WTC11 (cell line): Measurements from ENCODE around the gene ZNF747. TPM values are rescaled to one million over a fixed set of nuclear protein-coding genes. Genes with fewer than 3 reads are reported as not detected.

Source experiments
- ATAC-seq: fragments of 200-7000 bp; cut with Tn5 transposase; 2 replicates; pipeline ENCODE4 v1.10.0; 2021; ENCODE audit warnings: mild to moderate bottlenecking, moderate library complexity
- CTCF ChIA-PET: fragments of 300-600 bp; sonication (Branson Sonifier 250); formaldehyde crosslinking; loops from one replicate; lab custom pipeline; 2021; ENCODE audit warnings: antibody characterized with exemption; lab: Charles Lee
- POLR2A ChIA-PET: fragments of 350-600 bp; sonication (Branson Sonifier 250); formaldehyde crosslinking; loops from one replicate; lab custom pipeline; 2021; ENCODE audit warnings: antibody characterized with exemption; lab: Charles Lee
- DNase-seq: peaks from one replicate; pipeline ENCODE4 v3.0.0; 2021; ENCODE audit warnings: low spot score
- H3K27ac Mint-ChIP-seq: 2 replicates; pipeline ENCODE4 v1.8.0; 2021; ENCODE audit warnings: mixed read lengths
- H3K27me3 Mint-ChIP-seq: 2 replicates; pipeline ENCODE4 v1.8.0; 2021; ENCODE audit warnings: low read depth, mild to moderate bottlenecking, moderate library complexity, mixed read lengths
- H3K36me3 Mint-ChIP-seq: 2 replicates; pipeline ENCODE4 v1.8.0; 2021; ENCODE audit warnings: mixed read lengths
- H3K4me1 Mint-ChIP-seq: 2 replicates; pipeline ENCODE4 v1.8.0; 2022; ENCODE audit warnings: mixed read lengths
- H3K4me3 Mint-ChIP-seq: 2 replicates; pipeline ENCODE4 v1.8.0; 2021; ENCODE audit warnings: mild to moderate bottlenecking, moderate library complexity, mixed read lengths
- H3K9me3 Mint-ChIP-seq: 2 replicates; pipeline ENCODE4 v1.8.0; 2021; ENCODE audit warnings: mixed read lengths
- CREB1 ChIP-seq: sonication (generic); formaldehyde crosslinking; IDR thresholded peaks from 2 replicates; pipeline ENCODE4 v1.8.0; 2023; ENCODE audit warnings: mild to moderate bottlenecking, missing genetic modification reagents
- CREM ChIP-seq: sonication (generic); formaldehyde crosslinking; IDR thresholded peaks from 2 replicates; pipeline ENCODE4 v1.8.1; 2022; ENCODE audit warnings: mild to moderate bottlenecking, missing genetic modification reagents, moderate library complexity
- FOXP1 ChIP-seq: sonication (generic); formaldehyde crosslinking; IDR thresholded peaks from 2 replicates; pipeline ENCODE4 v1.8.0; 2022; ENCODE audit warnings: missing genetic modification reagents, mild to moderate bottlenecking, moderate library complexity, borderline replicate concordance
- GTF2I ChIP-seq: fragments of 250-450 bp; sonication (Bioruptor Pico); conservative IDR thresholded peaks from 2 replicates; pipeline ENCODE4 v1.4.0; 2021; ENCODE audit warnings: mild to moderate bottlenecking
- RORB ChIP-seq: fragments of 250-450 bp; sonication (Bioruptor Pico); IDR thresholded peaks from 2 replicates; pipeline ENCODE4 v1.9.0; 2021; ENCODE audit warnings: mild to moderate bottlenecking
- ZNF232 ChIP-seq: sonication (generic); formaldehyde crosslinking; IDR thresholded peaks from 2 replicates; pipeline ENCODE4 v1.8.0; 2022; ENCODE audit warnings: mild to moderate bottlenecking, missing genetic modification reagents
- ZNF263 ChIP-seq: sonication (generic); formaldehyde crosslinking; IDR thresholded peaks from 2 replicates; pipeline ENCODE4 v1.8.1; 2022; ENCODE audit warnings: low read depth, mild to moderate bottlenecking, moderate library complexity, missing genetic modification reagents
- ZNF396 ChIP-seq: fragments of 250-450 bp; sonication (Bioruptor Pico); IDR thresholded peaks from 2 replicates; pipeline ENCODE4 v1.8.0; 2021; ENCODE audit warnings: mild to moderate bottlenecking, moderate library complexity, borderline replicate concordance
- ZNF423 ChIP-seq: fragments of 250-450 bp; sonication (Bioruptor Pico); IDR thresholded peaks from 2 replicates; pipeline ENCODE4 v2.1.2; 2022; ENCODE audit warnings: mild to moderate bottlenecking, moderate library complexity
- total RNA-seq: library from RNA; stranded (reverse); gene quantifications from 3 replicates; pipeline ENCODE4 v1.2.3, GENCODE V29; 2021
- TF ChIP-seq, protein P1 (sequence below): sonication (generic); formaldehyde crosslinking; IDR thresholded peaks from 2 replicates; pipeline ENCODE4 v1.8.1; 2023; ENCODE audit warnings: mild to moderate bottlenecking, moderate library complexity, missing genetic modification reagents
- TF ChIP-seq, protein P2 (sequence below): sonication (generic); formaldehyde crosslinking; IDR thresholded peaks from 2 replicates; pipeline ENCODE4 v1.8.0; 2022; ENCODE audit warnings: missing genetic modification reagents
- TF ChIP-seq, protein P3 (sequence below): fragments of 250-450 bp; sonication (Bioruptor Pico); conservative IDR thresholded peaks from 2 replicates; pipeline ENCODE4 v1.9.0; 2021; ENCODE audit warnings: mild to moderate bottlenecking
- TF ChIP-seq, protein P4 (sequence below): sonication (generic); formaldehyde crosslinking; IDR thresholded peaks from 2 replicates; pipeline ENCODE4 v1.8.0; 2023; ENCODE audit warnings: missing genetic modification reagents
- TF ChIP-seq, protein P5 (sequence below): sonication (generic); formaldehyde crosslinking; IDR thresholded peaks from 2 replicates; pipeline ENCODE4 v1.8.1; 2022; ENCODE audit warnings: missing genetic modification reagents, borderline replicate concordance
- TF ChIP-seq, protein P6 (sequence below): sonication (generic); formaldehyde crosslinking; IDR thresholded peaks from 2 replicates; pipeline ENCODE4 v1.8.1; 2023; ENCODE audit warnings: mild to moderate bottlenecking, missing genetic modification reagents

The ZNF747 gene
- total RNA-seq, 1 experiment from 2014 or later: 11.3 TPM

DNA sequence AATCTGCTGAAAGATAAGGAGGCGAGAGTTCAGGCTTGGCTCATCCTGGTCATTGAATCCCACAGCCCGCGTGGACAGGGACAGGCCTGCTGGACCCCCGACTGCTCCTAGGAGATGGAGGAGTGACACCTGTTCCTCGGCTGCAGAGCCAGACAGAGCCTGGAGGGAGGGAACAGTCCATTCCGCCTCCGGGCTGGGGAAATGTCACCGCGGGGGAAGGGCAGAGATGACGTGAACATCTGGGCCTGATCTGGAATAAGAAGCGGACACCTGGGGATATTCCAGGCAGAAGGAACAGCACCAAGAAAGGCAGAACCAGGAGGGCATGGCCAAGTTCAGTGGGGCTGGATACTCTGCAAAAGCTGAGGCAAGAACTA lies 1.5 kb downstream of the ZNF747 start:
- ATAC-seq (no peak), DNase-seq (no peak)
- TF ChIP-seq, protein P1, sequence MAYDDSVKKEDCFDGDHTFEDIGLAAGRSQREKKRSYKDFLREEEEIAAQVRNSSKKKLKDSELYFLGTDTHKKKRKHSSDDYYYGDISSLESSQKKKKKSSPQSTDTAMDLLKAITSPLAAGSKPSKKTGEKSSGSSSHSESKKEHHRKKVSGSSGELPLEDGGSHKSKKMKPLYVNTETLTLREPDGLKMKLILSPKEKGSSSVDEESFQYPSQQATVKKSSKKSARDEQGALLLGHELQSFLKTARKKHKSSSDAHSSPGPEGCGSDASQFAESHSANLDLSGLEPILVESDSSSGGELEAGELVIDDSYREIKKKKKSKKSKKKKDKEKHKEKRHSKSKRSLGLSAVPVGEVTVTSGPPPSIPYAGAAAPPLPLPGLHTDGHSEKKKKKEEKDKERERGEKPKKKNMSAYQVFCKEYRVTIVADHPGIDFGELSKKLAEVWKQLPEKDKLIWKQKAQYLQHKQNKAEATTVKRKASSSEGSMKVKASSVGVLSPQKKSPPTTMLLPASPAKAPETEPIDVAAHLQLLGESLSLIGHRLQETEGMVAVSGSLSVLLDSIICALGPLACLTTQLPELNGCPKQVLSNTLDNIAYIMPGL (CRISPR knock-in tag): no peak
- TF ChIP-seq, protein P2, sequence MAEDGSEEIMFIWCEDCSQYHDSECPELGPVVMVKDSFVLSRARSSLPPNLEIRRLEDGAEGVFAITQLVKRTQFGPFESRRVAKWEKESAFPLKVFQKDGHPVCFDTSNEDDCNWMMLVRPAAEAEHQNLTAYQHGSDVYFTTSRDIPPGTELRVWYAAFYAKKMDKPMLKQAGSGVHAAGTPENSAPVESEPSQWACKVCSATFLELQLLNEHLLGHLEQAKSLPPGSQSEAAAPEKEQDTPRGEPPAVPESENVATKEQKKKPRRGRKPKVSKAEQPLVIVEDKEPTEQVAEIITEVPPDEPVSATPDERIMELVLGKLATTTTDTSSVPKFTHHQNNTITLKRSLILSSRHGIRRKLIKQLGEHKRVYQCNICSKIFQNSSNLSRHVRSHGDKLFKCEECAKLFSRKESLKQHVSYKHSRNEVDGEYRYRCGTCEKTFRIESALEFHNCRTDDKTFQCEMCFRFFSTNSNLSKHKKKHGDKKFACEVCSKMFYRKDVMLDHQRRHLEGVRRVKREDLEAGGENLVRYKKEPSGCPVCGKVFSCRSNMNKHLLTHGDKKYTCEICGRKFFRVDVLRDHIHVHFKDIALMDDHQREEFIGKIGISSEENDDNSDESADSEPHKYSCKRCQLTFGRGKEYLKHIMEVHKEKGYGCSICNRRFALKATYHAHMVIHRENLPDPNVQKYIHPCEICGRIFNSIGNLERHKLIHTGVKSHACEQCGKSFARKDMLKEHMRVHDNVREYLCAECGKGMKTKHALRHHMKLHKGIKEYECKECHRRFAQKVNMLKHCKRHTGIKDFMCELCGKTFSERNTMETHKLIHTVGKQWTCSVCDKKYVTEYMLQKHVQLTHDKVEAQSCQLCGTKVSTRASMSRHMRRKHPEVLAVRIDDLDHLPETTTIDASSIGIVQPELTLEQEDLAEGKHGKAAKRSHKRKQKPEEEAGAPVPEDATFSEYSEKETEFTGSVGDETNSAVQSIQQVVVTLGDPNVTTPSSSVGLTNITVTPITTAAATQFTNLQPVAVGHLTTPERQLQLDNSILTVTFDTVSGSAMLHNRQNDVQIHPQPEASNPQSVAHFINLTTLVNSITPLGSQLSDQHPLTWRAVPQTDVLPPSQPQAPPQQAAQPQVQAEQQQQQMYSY (CRISPR knock-in tag): peak; percentile 20; the same call in 1 of the 2 replicates
- peaks cover 30% of the 10 kb centered on the region for H3K4me1 Mint-ChIP-seq
- ChIA-PET CTCF (interaction anchor here (1.5 to 4.7 kb wide), 2 partner anchors 53 to 82 kb away, joined by 3 to 30 read pairs; partner anchors contain the start of gene ZNF785), POLR2A (interaction anchor here (1.0 to 3.1 kb wide), 2 partner anchors 14 to 25 kb away, joined by 3 to 42 read pairs; partner anchors contain the start of gene ZNF764)
- no peaks in the 10 kb centered on the region for H3K27me3 Mint-ChIP-seq
- H3K27ac Mint-ChIP-seq: peak overlapping the region; percentile 84
- H3K9me3 Mint-ChIP-seq: no peaks in the 10 kb centered on the region
- H3K36me3 Mint-ChIP-seq: peaks cover 16% of the 10 kb centered on the region
- peak overlapping the region; percentile 68 for H3K4me3 Mint-ChIP-seq

DNA sequence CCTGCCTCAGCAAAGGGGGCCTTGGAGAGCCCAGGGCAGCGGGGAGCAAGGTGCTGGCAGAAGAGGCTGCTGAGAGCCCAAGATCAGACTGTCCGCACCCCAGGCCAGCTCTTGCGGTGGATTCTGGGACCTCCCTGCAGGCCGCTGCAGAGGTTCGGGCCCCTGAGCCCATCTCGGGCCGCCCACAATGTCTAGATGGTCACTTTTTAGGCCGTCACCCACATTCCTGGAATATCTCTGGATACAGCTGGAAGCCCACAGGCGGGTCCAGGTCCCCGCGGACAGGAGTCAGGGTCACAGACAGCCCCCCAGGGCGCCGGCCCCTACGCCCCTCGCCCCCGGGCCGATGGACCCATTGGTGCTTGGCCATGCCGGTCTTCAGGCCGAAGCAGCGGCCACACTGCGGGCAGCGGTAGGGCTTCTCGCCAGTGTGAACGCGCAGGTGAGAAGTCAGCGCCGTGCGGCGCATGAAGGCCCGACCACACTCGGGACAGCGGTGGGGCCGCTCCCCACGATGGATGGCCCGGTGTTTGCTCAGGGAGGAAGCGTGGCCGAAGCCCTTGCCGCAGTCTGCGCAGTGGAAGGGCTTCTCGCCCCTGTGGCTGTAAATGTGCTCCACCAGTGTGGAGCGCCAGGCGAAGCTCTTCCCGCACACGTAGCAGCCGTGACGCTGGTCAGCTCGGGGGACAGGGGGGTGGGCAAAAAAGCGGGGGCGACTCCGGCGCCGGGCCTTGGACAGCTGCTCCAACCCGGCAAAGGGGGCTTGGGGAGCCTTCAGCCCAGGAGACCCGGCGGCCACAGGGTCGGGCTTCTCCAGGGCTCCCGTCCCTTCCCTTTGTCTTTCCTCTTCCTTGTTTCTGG lies 2.1 kb downstream of the ZNF747 start:
- Mint-ChIP-seq H3K36me3 (peaks cover 13% of the 10 kb centered on the region), H3K4me1 (peaks cover 32% of the 10 kb centered on the region), H3K4me3 (peak overlapping the region; percentile 68)
- ATAC-seq: no peak
- TF ChIP-seq CREM (CRISPR knock-in tag) (no peak), GTF2I (CRISPR knock-in tag) (no peak), CREB1 (CRISPR knock-in tag) (no peak), RORB (CRISPR knock-in tag) (no peak), ZNF396 (CRISPR knock-in tag) (no peak), ZNF423 (CRISPR knock-in tag) (no peak), ZNF263 (CRISPR knock-in tag) (no peak), FOXP1 (CRISPR knock-in tag) (no peak), ZNF232 (CRISPR knock-in tag) (no peak)
- TF ChIP-seq, protein P3, sequence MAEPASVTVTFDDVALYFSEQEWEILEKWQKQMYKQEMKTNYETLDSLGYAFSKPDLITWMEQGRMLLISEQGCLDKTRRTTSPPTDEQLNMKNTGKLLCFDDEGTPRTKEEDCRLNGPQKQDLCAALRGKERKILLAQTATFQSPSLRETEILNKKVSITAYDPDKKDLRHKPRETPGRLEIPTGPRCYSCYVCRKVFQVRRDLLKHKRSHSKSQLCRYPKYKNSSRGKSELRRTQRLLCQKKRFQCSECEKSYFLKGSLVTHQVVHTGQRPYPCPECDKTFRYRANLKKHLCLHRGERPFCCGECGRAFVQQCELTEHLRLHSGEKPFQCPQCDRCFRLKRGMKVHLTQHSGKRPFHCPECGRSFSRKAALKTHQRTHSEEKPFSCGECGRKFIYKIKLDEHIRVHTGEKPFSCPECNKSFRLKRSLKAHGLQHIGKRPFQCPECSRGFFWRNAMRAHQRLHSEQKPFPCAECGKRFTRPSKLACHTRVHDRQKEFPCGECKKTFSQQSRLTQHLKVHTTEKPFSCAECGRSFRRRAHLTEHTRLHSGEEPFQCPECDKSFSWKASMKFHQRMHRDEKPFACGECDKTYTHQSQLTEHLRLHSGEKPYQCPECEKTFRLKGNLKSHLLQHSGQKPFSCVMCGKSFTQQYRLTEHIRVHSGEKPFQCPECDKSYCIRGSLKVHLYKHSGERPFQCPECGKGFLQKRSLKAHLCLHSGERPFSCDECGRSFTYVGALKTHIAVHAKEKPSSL (CRISPR knock-in tag): no peak
- TF ChIP-seq, protein P4, sequence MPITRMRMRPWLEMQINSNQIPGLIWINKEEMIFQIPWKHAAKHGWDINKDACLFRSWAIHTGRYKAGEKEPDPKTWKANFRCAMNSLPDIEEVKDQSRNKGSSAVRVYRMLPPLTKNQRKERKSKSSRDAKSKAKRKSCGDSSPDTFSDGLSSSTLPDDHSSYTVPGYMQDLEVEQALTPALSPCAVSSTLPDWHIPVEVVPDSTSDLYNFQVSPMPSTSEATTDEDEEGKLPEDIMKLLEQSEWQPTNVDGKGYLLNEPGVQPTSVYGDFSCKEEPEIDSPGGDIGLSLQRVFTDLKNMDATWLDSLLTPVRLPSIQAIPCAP (CRISPR knock-in tag): no peak
- TF ChIP-seq, protein P5, sequence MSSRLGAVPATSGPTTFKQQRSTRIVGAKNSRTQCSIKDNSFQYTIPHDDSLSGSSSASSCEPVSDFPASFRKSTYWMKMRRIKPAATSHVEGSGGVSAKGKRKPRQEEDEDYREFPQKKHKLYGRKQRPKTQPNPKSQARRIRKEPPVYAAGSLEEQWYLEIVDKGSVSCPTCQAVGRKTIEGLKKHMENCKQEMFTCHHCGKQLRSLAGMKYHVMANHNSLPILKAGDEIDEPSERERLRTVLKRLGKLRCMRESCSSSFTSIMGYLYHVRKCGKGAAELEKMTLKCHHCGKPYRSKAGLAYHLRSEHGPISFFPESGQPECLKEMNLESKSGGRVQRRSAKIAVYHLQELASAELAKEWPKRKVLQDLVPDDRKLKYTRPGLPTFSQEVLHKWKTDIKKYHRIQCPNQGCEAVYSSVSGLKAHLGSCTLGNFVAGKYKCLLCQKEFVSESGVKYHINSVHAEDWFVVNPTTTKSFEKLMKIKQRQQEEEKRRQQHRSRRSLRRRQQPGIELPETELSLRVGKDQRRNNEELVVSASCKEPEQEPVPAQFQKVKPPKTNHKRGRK: no peak
- TF ChIP-seq, protein P6, sequence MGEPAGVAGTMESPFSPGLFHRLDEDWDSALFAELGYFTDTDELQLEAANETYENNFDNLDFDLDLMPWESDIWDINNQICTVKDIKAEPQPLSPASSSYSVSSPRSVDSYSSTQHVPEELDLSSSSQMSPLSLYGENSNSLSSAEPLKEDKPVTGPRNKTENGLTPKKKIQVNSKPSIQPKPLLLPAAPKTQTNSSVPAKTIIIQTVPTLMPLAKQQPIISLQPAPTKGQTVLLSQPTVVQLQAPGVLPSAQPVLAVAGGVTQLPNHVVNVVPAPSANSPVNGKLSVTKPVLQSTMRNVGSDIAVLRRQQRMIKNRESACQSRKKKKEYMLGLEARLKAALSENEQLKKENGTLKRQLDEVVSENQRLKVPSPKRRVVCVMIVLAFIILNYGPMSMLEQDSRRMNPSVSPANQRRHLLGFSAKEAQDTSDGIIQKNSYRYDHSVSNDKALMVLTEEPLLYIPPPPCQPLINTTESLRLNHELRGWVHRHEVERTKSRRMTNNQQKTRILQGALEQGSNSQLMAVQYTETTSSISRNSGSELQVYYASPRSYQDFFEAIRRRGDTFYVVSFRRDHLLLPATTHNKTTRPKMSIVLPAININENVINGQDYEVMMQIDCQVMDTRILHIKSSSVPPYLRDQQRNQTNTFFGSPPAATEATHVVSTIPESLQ (CRISPR knock-in tag): no peak
- TF ChIP-seq, all 79 proteins: peak for 0
- no peaks in the 10 kb centered on the region for H3K27me3 Mint-ChIP-seq
- ChIA-PET CTCF (interaction anchor here (0.6 to 4.7 kb wide), 2 partner anchors 23 to 83 kb away, joined by 3 to 30 read pairs; no protein-coding TSS in a partner anchor), POLR2A (no interaction called here)
- H3K9me3 Mint-ChIP-seq: no peaks in the 10 kb centered on the region
- peak overlapping the region; percentile 84 for H3K27ac Mint-ChIP-seq
- DNase-seq: no peak
